Urinary bladder (tissue), 4 donors: ENCODE measurements around the gene SHKBP1. TPM values are rescaled to one million over a fixed set of nuclear protein-coding genes. Genes with fewer than 3 reads are reported as not detected.
A peak's percentile ranks its signal among the peaks of the same experiment; 100 is the strongest.

Experiments
- DNase-seq: peaks from one replicate; pipeline ENCODE4 v3.0.0-alpha.2; 2015; ENCODE audit errors: extremely low spot score
- H3K27ac ChIP-seq: one replicate; pipeline ENCODE4 v1.5.1; 2013; ENCODE audit warnings: low read depth, mild to moderate bottlenecking, moderate library complexity
- H3K36me3 ChIP-seq: one replicate; pipeline ENCODE4 v1.6.1; 2013; ENCODE audit warnings: mild to moderate bottlenecking, moderate library complexity; ENCODE audit not compliant: insufficient read depth
- H3K4me1 ChIP-seq: one replicate; pipeline ENCODE4 v1.6.1; 2013; ENCODE audit warnings: mild to moderate bottlenecking, moderate library complexity; ENCODE audit not compliant: insufficient read depth
- H3K4me3 ChIP-seq: one replicate; pipeline ENCODE4 v1.5.1; 2013; ENCODE audit warnings: low read depth, low read length
- WGBS: extraction: QIAGEN DNeasy Blood & Tissue Kit; methylation state at CpG from one replicate; pipeline ENCODE4 v1.1.7; 2013; 5-methylcytosine and 5-hydroxymethylcytosine counted together
- polyA plus RNA-seq: library from polyadenylated mRNA; stranded (reverse); fragments of 200-250 nt; gene quantifications from one replicate; pipeline ENCODE4 v1.2.3, GENCODE V29; 2013
- total RNA-seq: library from RNA; depleted of rRNA; stranded (reverse); fragments of >200 nt; gene quantifications from one replicate; pipeline ENCODE4 v1.2.3, GENCODE V29; 2014
- donor health status: healthy with polysubstance abuse.
- donor health status: healthy.

SHKBP1 gene
- total and polyA plus RNA-seq, 2 donors, result 10.2 to 77.9 TPM

DNA sequence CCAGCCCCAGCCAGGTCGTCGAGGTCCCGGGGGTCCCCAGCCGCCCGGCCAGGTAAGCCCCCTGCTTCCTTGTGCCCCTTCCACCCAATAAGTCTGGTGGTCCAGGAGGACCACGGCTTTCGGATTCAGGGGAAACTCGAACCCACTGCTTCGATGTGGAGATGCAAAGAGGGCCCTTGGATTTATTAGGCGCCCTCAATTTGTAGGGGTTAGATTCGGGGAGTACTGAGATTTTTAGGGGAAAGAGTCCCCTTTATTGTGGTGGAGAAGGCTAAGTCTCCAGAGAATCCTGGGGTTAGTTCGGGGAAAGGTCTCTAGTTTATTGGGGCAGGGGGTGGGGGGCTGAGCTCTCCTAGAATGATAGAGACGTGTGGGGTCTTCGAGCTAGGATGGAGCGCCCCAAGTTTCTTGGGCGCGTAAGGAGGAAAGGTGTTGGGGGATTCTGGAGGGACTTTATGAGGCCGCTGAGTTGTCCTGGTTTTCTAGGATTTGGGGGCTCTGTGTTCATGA, 20.7 kb downstream of the SHKBP1 start:
- DNase-seq, result no peak
- H3K4me3 ChIP-seq, result peak overlapping the region; percentile 2
- H3K27ac ChIP-seq, result no peak overlapping the region
- WGBS, result 12% methylated on average over 18 of the region's 18 CpGs
- H3K4me1 ChIP-seq, result no peaks in the 10 kb centered on the region
- H3K36me3 ChIP-seq, result no peaks in the 10 kb centered on the region

DNA sequence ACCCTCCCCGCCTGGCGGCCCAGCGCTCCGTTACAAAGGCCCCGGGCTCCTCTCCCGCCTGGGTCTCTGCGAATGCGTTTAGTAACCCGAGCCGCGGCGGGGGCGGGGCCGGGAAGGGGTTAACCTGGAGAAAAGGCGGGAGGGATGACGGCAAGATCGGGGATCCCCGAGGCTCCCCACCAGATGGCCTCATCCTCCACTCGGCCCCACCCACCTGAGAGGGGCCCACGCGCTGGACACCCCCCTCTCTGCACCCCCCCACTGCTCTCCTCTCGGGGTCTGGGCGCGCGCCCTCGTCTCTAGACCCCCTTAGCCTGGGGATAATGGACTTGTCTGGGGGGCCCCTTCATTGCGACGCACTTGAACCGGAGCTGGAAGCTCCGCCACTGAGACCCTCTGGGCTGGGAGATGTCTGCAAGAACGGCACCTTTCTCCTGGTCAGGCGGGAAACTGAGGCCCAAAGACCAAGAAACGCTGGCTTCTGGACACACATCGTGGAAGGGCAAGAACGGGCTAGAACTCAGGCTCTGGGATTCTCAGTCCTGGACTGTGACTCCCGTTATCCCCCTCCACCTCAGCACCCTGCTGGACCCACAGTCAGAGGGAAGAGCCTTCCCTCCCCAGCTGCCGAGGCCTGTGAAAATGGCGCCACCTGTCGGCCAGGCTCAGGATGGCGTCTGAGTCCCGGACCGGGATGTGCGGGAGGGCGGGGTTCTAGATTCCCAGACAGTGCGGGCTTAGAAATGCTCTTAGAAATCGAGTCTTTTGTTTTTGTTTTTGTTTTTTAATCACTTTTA, 21.6 kb downstream of the SHKBP1 start:
- WGBS, result 1% methylated on average over 46 of the region's 46 CpGs
- Histone ChIP-seq H3K27ac (no peak overlapping the region), H3K36me3 (no peaks in the 10 kb centered on the region), H3K4me3 (no peak overlapping the region), H3K4me1 (no peaks in the 10 kb centered on the region)
- DNase-seq, result no peak

DNA sequence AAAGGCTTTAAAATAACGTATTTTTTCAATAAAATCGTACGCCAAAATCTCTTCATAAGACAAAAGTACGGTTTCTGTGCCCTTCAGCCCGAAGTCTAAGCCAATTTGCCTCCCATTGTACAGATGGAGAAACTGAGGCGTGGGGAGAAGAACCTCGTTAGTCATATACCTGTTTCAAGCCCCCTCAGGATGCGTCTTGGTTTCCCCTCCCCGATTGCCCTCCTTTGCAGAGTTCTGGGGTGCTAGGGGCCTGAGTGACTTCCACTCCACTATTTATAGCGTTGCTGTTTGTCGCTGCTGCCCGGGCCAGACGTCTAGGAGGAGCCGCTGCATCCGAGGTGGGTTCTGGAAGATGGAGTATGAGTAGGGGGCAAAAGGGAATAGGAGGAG, 22.2 kb downstream of the SHKBP1 start:
- no peak for DNase-seq
- H3K36me3 ChIP-seq, result no peaks in the 10 kb centered on the region
- H3K4me3 ChIP-seq, result no peak overlapping the region
- H3K4me1 ChIP-seq, result no peaks in the 10 kb centered on the region
- 12% methylated on average over 15 of the region's 15 CpGs for WGBS
- no peak overlapping the region for H3K27ac ChIP-seq

DNA sequence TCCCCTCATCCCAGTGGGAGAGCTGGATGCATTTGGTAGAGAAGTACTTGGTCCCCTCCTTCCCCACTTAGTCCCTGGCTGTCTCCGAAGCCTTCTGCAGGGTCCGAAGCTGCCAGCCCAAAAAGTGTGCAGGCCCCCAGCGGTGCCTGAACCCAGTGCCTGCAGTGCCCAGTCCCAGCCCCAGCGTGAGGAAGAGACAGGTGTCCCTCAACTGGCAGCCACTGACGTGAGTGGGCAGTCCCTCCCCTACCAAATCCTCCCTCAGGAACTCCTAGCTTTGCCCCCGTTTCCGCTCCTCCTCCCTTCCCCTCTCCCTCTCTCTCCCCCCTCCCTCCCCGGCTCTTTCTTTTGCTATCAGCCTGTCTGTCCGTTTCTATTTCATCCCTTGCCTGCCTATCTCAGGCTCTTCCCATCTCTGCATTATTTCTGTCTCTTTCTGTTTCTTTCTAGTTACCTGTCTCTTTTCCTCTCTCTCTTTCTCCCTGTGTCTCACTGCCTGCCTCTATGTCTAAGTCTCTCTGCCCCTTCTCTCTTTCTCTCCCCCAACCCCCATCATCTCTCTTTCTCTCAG, 22.7 kb downstream of the SHKBP1 start:
- DNase-seq, result no peak
- no peak overlapping the region for H3K4me3 ChIP-seq
- H3K27ac ChIP-seq, result no peak overlapping the region
- no peaks in the 10 kb centered on the region for H3K36me3 ChIP-seq
- H3K4me1 ChIP-seq, result no peaks in the 10 kb centered on the region
- 10% methylated on average over 9 of the region's 9 CpGs for WGBS

DNA sequence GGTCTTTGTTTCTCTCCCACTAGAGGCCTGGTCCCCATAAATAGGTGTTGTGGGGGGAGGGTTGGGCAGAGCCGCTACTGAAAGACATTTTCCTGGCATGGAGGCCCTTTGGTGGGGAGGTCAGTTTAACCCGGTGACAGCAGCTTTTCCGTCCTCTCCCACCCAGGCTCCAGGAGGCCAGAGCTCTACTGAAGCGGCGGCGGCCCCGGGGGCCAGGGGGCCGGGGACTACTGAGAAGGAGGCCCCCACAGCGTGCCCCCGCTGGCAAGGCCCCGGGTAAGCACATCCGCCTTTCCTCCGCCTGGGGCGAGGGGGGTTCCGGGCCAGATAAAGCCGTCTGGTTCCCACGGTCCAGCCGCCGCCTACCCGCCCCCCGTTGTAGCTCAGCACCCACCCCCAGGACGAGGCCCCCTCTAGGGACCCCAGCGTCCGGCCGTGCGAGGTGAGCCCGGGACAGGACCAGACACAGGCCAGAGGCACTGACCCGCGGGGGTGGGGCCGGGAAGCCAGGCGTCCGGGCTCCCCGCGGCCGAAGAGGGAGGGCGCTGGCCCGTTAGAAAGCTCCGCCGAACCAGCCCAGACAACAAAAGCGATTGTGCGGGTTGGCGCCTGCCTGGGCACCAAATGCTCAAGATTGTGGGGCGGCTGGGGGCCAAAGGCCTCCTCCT, 23.4 kb downstream of the SHKBP1 start:
- Histone ChIP-seq H3K36me3 (no peaks in the 10 kb centered on the region), H3K4me3 (no peak overlapping the region), H3K27ac (peak overlapping the region; percentile 73), H3K4me1 (peaks cover 2% of the 10 kb centered on the region)
- 12% methylated on average over 43 of the region's 43 CpGs for WGBS
- no peak for DNase-seq

DNA sequence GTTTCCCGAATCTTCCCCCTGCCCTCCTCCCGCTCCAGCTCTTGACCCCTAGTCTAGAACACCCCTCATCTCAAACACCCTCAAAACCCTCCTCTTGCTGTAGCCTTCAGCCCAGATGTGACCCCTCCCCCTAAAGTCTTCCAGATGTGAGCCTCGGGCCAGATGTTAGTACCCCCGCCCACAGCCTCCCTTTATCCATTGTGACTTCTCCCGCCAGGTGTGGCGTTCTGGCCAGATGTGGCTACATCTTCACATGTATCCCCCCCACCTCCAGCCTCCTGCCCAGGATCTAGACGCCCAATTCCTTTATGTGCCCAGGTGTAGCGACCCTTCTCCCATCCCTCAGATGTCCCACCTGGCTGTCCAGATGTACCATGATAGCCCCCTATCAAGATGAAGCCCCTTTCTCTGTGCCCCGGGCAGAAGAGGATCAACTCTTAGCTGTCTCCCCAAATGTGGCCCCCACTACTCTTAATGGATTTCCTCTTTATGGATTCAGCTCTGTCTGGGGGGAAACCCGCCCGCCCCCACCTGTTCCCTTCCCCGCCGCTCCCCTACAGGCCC, 24.0 kb downstream of the SHKBP1 start:
- DNase-seq, result no peak
- H3K4me3 ChIP-seq, result peak overlapping the region; percentile 60
- WGBS, result 18% methylated on average over 13 of the region's 13 CpGs
- H3K4me1 ChIP-seq, result peaks cover 2% of the 10 kb centered on the region
- H3K27ac ChIP-seq, result peak overlapping the region; percentile 28
- no peaks in the 10 kb centered on the region for H3K36me3 ChIP-seq

DNA sequence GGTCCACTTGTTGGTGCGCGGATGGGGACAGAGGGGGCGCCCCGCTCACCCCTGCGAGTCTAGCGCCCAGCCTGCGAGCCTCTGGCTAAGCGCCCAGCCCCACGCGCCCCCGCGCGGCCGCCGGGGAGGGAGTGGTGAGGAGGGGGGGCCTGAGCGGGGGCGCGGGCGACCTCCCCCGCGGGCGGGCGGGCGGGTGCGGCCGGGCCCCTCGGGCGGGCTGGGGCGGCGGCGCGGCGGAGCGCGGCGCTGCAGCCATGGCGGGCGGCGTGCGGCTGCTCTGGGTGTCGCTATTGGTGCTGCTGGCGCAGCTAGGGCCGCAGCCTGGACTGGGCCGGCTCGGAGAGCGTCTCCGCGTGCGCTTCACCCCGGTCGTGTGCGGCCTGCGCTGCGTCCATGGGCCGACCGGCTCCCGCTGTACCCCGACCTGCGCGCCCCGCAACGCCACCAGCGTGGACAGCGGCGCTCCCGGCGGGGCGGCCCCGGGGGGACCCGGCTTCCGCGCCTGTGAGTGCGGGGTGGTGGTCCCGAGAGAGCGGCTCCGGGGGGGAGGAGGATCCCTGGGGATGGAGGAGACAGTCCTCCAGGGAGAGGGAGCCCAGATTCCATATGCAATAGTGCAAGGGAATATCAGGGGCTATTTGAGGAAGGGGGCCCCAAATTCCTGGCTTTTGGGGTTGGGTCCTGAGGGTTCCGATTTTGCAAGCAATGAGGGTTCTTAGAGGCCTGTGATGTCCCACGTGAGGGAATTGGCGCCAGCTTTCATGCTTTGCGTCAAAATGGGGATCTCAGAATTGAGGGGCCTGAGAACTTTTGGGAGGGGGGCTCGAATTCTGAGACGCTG, 24.7 kb downstream of the SHKBP1 start, which contains the start of gene LTBP4:
TSS of gene LTBP4 (plus strand) at position 236 of the 841 bp plus-strand sequence. CDS start at position 255, 19 bp downstream.
- H3K4me1 ChIP-seq, result peaks cover 2% of the 10 kb centered on the region
- under 1% methylated on average over 78 of the region's 82 CpGs for WGBS

DNA sequence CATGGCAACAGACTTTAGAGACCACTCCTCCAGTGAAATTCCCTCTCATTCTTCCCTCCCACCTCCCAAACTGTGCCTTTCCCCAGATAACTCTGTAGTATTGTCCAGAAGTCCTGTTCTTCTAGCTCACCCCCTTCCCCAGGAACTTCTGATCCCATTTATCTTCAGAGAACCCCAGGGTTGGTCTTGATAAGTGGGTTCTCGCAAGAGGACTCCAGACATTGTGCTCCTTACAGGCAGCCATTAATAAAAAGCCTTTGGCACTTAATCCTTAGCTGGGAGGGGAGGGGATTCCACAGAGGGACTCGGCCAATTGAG, 26.4 kb downstream of the SHKBP1 start:
- peak overlapping the region; percentile 73 for H3K27ac ChIP-seq
- peaks cover 2% of the 10 kb centered on the region for H3K4me1 ChIP-seq
- H3K4me3 ChIP-seq, result peak overlapping the region; percentile 60
- no peaks in the 10 kb centered on the region for H3K36me3 ChIP-seq
- DNase-seq, result no peak
- WGBS, result 31% methylated on average over 2 of the region's 2 CpGs

More for the DNA sequence above, 24.7 kb downstream of the SHKBP1 start, which contains the start of gene LTBP4:
- DNase-seq, result no peak
- peak within 1 kb of the TSS; percentile 73 for H3K27ac ChIP-seq
- H3K36me3 ChIP-seq, result no peaks in the 10 kb centered on the region
- H3K4me3 ChIP-seq, result peak within 1 kb of the TSS; percentile 60

DNA sequence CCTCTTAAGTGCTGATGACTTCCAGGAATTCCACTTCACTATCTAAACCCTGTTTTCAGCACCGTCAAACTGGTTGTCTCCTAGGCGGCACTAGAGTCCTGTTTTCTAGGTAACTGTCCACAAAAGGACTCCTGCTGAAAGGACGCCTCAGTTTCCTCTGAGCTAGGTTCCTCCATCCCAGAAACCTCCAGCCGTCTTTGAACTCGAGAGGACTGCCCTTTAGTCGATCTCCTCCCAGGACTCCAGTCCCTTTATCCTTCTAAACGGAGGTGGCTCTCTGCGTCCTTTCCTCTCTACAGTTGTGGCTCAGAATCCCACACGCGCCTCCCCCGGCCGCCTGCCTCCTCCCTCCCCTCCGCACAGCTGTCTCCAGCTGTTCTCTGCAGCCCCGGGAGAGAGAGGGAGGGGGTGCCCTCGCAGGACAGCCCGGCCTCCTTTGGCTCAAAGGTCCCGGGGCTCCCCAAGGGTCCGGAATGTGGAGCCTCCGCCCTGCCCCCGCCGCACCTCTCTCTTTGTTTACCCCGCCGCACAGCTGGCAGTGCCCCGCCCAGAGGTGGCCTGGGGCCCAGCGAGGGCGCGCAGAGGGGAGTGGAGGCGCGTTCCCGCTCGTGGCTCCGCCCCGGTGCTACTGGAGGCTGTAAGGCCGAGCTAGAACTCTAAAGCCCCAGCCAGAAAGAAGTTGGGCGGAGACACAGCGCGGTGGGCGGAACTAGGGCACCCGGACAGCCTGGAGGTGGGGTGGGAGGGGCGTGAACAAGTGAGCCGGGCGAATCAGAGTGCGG, 26.9 kb downstream of the SHKBP1 start:
- Histone ChIP-seq H3K4me1 (peaks cover 2% of the 10 kb centered on the region), H3K36me3 (no peaks in the 10 kb centered on the region), H3K4me3 (peak overlapping the region; percentile 10), H3K27ac (peak overlapping the region; percentile 75)
- WGBS, result 2% methylated on average over 42 of the region's 43 CpGs
- peak; percentile 95 for DNase-seq

DNA sequence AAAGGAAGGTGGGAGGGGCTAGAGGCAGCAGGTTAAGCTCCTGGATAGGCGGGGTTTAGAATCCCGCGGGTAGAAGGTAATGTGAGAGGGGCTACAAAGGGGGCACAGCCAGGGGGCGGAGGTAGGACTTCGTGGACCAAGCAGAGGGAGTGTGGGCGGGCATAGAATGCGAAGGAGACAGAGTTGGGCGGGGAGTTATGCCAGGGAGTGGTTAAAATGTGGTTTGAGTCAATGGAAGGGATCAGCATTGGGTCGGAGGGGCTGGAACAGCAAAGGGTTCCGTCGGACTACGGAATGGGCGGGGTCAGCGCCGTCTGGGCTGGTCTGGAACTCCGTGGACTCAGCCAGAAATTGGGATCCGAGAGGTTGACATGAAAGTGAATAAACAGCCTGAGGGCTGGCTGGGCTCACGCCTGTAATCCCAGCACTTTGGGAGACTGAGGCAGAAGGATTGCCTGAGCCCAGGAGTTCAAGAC, 27.5 kb downstream of the SHKBP1 start:
- DNase-seq, result no peak
- 8% methylated on average over 18 of the region's 18 CpGs for WGBS
- Histone ChIP-seq H3K27ac (peak overlapping the region; percentile 75), H3K4me3 (peak overlapping the region; percentile 10), H3K4me1 (peaks cover 2% of the 10 kb centered on the region), H3K36me3 (no peaks in the 10 kb centered on the region)

DNA sequence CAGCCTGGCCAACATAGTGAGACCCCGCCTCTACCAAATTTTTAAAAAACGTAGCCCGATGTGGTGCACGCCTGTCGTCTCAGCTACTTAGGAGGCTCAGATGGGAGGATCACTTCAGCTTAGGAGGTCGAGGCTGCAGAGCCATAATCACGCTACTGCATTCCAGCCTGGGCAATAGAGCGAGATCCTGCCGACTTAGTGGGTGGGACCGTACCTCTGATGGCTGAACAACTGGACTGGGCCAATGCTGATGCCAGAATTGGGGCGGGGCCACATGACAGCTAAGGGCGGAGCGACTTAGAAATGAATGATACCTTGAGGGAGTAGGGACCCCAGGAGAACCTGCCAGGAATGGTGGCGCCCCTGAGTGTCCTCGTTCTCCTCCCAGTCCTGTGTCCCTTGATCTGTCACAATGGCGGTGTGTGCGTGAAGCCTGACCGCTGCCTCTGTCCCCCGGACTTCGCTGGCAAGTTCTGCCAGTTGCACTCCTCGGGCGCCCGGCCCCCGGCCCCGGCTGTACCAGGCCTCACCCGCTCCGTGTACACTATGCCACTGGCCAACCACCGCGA, 28.1 kb downstream of the SHKBP1 start:
- 39% methylated on average over 29 of the region's 29 CpGs for WGBS
- H3K4me1 ChIP-seq, result peaks cover 2% of the 10 kb centered on the region
- no peaks in the 10 kb centered on the region for H3K36me3 ChIP-seq
- H3K27ac ChIP-seq, result peak overlapping the region; percentile 53
- DNase-seq, result no peak
- H3K4me3 ChIP-seq, result peak overlapping the region; percentile 29
